SH-SY5Y (cell line): ENCODE results near the gene GATA6.

ENCODE experiments used
- GATA2 ChIP-seq: IDR thresholded peaks from 2 replicates; pipeline ENCODE4 v1.6.1; 2011; ENCODE audit warnings: mild to moderate bottlenecking, low read depth, low read length
- GATA3 ChIP-seq: IDR thresholded peaks from 2 replicates; pipeline ENCODE4 v1.6.1; 2011; ENCODE audit warnings: low read depth, mild to moderate bottlenecking, low read length, moderate library complexity

DNA sequence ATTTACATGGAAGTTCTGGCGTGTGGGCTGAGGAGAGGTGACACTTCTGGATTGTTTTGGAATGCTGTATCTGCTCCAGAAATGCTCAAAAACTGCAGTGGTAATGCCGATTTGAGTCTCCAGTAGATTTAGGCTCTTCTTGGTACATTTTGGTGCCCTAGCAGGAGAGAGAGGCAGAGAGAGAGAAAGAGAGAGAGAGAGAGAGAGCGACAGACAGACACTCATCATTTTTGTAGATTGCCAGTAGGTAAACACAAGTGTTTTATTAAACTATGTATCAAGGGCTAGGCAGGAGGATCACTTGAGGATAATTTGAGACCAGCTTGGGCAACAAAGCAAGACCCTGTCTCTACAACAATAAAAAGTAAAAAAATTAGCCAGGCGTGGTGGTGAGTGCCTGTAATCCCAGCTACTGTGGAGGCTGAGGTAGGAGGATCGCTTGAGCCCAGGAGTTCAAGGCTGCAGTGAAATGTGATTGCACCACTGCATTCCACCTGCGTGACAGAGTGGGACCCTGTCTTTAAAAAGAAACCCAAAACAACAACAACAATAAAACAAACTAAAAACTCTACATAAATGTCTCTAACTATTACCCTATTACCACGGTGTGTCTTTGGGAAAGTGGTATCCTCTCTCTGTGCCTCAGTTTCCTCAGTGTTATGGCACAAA, 60.2 kb downstream of the GATA6 start:
- TF ChIP-seq GATA2 (no peak), GATA3 (no peak)
